ENCODE data around the gene MCC.

DNA sequence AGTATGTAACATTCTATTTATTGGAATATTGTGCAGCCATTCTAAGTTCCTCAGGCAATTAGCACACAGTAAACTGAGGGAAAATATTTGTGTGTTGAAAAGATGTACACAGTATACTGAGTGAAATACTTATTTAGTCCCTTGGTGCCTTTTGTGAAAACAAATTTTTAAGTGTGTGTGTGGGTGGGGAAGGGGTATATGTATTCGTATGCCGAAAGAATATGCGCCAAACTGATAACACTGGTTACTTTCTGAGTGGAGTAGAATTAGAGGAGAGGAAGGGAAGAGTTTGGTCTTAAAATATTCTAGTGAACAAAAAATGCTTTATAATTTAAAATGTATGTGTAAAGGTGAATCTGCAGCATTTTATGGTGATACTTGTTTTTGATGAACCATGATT, 508.5 kb downstream of the MCC start:
- TF ChIP-seq POLR2AphosphoS5 (IDR thresholded peaks at IDR 0.05; ENCODE audit: low read depth) (no peak), SPI1 (IDR thresholded peaks at IDR 0.05; ENCODE audit: borderline replicate concordance, low read depth) (no peak)
- TF ChIP-seq, protein P1, sequence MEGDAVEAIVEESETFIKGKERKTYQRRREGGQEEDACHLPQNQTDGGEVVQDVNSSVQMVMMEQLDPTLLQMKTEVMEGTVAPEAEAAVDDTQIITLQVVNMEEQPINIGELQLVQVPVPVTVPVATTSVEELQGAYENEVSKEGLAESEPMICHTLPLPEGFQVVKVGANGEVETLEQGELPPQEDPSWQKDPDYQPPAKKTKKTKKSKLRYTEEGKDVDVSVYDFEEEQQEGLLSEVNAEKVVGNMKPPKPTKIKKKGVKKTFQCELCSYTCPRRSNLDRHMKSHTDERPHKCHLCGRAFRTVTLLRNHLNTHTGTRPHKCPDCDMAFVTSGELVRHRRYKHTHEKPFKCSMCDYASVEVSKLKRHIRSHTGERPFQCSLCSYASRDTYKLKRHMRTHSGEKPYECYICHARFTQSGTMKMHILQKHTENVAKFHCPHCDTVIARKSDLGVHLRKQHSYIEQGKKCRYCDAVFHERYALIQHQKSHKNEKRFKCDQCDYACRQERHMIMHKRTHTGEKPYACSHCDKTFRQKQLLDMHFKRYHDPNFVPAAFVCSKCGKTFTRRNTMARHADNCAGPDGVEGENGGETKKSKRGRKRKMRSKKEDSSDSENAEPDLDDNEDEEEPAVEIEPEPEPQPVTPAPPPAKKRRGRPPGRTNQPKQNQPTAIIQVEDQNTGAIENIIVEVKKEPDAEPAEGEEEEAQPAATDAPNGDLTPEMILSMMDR (IDR thresholded peaks at IDR 0.05; ENCODE audit: insufficient read depth, low read length): no peak
- TF ChIP-seq, protein P2, sequence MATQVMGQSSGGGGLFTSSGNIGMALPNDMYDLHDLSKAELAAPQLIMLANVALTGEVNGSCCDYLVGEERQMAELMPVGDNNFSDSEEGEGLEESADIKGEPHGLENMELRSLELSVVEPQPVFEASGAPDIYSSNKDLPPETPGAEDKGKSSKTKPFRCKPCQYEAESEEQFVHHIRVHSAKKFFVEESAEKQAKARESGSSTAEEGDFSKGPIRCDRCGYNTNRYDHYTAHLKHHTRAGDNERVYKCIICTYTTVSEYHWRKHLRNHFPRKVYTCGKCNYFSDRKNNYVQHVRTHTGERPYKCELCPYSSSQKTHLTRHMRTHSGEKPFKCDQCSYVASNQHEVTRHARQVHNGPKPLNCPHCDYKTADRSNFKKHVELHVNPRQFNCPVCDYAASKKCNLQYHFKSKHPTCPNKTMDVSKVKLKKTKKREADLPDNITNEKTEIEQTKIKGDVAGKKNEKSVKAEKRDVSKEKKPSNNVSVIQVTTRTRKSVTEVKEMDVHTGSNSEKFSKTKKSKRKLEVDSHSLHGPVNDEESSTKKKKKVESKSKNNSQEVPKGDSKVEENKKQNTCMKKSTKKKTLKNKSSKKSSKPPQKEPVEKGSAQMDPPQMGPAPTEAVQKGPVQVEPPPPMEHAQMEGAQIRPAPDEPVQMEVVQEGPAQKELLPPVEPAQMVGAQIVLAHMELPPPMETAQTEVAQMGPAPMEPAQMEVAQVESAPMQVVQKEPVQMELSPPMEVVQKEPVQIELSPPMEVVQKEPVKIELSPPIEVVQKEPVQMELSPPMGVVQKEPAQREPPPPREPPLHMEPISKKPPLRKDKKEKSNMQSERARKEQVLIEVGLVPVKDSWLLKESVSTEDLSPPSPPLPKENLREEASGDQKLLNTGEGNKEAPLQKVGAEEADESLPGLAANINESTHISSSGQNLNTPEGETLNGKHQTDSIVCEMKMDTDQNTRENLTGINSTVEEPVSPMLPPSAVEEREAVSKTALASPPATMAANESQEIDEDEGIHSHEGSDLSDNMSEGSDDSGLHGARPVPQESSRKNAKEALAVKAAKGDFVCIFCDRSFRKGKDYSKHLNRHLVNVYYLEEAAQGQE (IDR thresholded peaks at IDR 0.05; ENCODE audit: insufficient replicate concordance, low read depth): no peak
